Progenitor cell of endocrine pancreas (in vitro differentiated cells): ENCODE data around the gene PKDREJ. TPM values are rescaled to one million over a fixed set of nuclear protein-coding genes. Genes with fewer than 3 reads are reported as not detected.

Source experiments
- DNase-seq: peaks from one replicate; pipeline ENCODE4 v3.0.0; 2021; ENCODE audit warnings: low spot score; ENCODE audit not compliant: unreplicated experiment
- H3K27ac Mint-ChIP-seq: 2 replicates; pipeline ENCODE4 v1.8.0; 2021; ENCODE audit warnings: mild to moderate bottlenecking, moderate library complexity, mixed read lengths
- H3K27me3 Mint-ChIP-seq: 2 replicates; pipeline ENCODE4 v1.8.0; 2021; ENCODE audit warnings: mixed read lengths
- H3K36me3 Mint-ChIP-seq: 2 replicates; pipeline ENCODE4 v1.8.0; 2022; ENCODE audit warnings: mixed read lengths; ENCODE audit not compliant: insufficient read depth
- H3K4me1 Mint-ChIP-seq: 2 replicates; pipeline ENCODE4 v1.8.0; 2021; ENCODE audit warnings: low read depth, mixed read lengths
- H3K4me3 Mint-ChIP-seq: 2 replicates; pipeline ENCODE4 v1.8.0; 2021; ENCODE audit warnings: low read depth, mild to moderate bottlenecking, moderate library complexity, mixed read lengths
- H3K9me3 Mint-ChIP-seq: 2 replicates; pipeline ENCODE4 v1.8.0; 2021; ENCODE audit warnings: low read depth, mixed read lengths
- CTCF ChIP-seq: fragments of 200-600 bp; sonication (generic); IDR thresholded peaks from one replicate; pipeline ENCODE4 v1.5.0; 2021; ENCODE audit warnings: antibody characterized with exemption, mild to moderate bottlenecking; ENCODE audit not compliant: unreplicated experiment
- total RNA-seq: library from RNA; stranded (reverse); gene quantifications from 2 replicates; pipeline ENCODE4 v1.2.1, GENCODE V29; 2021

PKDREJ gene
- total RNA-seq, 1 donor from 2014 or later = not detected

DNA sequence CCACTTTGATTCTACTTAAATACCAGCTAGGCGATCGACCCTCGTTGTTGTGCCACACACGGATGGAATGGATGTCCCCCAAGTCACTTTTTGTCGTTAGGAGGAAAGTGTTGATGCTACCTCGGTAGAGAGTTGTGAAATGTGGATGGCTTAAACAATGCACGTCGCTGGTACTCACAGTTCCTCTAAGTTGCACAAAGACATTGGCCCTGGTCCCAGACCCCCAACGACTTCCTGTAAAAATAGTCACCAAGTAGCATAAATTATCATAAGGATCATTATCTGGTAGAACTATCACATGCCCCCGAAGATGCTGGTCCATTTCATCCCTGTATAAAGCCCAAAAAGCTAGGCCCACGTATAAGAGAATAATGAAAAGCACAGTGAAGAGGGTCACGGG, 3.8 kb downstream of the PKDREJ start:
- no peak overlapping the region for H3K27ac Mint-ChIP-seq
- no peak for TF ChIP-seq CTCF

DNA sequence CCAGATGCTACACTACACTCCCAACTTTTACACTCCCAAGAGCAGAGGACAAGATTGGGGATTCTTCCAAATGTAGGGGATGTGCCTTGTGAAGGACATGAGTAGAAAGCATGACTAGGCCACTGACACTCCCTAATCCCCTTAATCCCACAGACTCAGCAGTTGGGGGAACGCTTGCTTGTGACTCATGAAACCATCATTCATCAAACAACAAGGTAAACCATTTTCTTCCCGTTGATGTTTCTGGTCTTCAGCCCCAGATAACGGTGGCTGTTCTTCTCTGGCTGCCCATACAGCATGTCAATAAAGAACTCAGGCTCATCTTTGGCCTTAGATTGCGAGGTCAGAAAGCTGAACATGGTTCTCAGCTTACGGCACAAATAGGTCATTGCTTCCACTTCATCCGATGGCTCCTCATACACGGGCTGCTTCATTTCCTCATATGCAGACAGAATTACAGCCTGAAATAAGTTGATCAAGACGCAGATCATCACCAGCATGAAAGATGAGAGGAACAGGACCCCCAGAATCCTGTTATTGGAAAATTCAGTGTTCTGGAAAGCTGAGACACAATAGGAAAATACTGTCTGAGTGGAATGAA, 6.7 kb downstream of the PKDREJ start:
- no peak for DNase-seq
- peaks cover 2% of the 10 kb centered on the region for H3K4me1 Mint-ChIP-seq
- H3K9me3 Mint-ChIP-seq = peaks cover 21% of the 10 kb centered on the region
- peaks cover 2% of the 10 kb centered on the region for H3K36me3 Mint-ChIP-seq
- no peak overlapping the region for H3K4me3 Mint-ChIP-seq
- TF ChIP-seq CTCF = no peak
- peaks cover 44% of the 10 kb centered on the region for H3K27me3 Mint-ChIP-seq
- no peak overlapping the region for H3K27ac Mint-ChIP-seq

More for the DNA sequence above, 3.8 kb downstream of the PKDREJ start:
- Mint-ChIP-seq H3K4me1 (no peaks in the 10 kb centered on the region), H3K4me3 (no peak overlapping the region), H3K27me3 (peaks cover 67% of the 10 kb centered on the region), H3K36me3 (peaks cover 12% of the 10 kb centered on the region), H3K9me3 (peaks cover 31% of the 10 kb centered on the region)
- DNase-seq = no peak

DNA sequence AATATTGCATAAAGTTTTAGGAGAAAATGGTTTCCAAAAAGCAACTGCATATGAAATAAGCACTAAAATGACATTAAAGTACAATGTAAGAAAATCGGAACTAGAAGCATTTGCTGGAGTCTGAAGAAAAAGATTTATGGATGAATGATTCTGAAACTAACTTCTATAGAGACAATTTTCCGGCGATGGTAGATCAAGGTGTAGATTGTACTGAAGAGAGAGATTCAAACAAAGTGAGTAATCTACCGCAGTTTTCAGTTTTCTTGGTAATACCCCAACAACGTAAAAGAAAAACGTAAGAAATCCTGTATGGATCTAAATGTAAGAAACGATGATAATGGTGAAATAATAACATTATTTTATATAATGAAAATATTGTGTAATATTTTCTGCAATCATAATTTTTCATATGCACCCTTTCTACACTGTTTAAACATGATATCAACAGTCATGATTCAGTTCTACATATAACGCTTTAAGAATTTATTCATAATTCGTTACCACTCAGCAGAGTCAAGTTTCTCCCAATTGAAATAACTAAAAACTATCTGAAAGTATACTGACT, 11.2 kb downstream of the PKDREJ start:
- no peak for TF ChIP-seq CTCF
- Mint-ChIP-seq H3K4me3 (peak overlapping the region; percentile 77), H3K4me1 (peaks cover 8% of the 10 kb centered on the region)

DNA sequence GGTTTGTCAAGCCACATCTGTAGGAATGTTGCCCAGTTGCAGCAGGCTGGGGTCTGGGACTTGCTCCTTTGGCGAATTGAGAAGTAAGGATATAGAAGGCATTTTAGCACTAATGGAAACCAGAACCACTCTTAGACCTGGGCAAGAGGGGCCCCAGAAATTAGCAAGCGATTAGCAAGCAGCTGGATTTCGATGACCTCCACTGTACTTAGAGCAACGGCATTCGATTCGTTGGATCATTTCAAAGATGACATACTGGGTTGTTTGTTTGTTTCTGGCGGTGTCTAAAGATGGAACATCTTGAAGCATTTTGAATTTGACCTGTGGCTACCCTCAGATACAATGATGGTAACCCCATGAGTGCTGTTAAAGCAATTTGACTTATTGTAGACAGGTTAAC, 11.9 kb downstream of the PKDREJ start:
- DNase-seq = no peak
- Mint-ChIP-seq H3K4me3 (peak overlapping the region; percentile 77), H3K9me3 (no peaks in the 10 kb centered on the region), H3K27me3 (no peaks in the 10 kb centered on the region), H3K4me1 (peaks cover 8% of the 10 kb centered on the region), H3K27ac (no peak overlapping the region), H3K36me3 (peaks cover 1% of the 10 kb centered on the region)
- TF ChIP-seq CTCF = no peak

More for the DNA sequence above, 11.2 kb downstream of the PKDREJ start:
- DNase-seq = no peak
- H3K36me3 Mint-ChIP-seq = peaks cover 1% of the 10 kb centered on the region
- H3K27me3 Mint-ChIP-seq = peaks cover 4% of the 10 kb centered on the region
- peaks cover 6% of the 10 kb centered on the region for H3K9me3 Mint-ChIP-seq
- H3K27ac Mint-ChIP-seq = no peak overlapping the region

DNA sequence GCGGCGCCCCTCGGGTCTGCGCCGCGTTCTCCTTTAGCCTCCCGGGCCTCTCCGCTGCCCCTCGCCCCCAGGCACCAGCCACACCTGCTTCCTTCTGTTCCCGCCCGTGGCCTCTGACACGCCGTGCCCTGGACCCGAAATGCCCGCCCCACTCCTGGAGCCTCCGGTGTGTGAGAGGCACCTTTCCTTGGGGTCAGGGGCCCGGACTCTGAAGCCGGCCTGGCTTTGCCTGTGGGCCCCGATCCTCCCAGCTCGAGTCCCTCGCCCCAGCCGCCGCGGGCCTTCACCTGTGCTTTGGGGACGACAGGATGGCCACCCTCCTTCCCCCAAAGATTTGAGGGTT, 12.4 kb downstream of the PKDREJ start:
- Mint-ChIP-seq H3K4me3 (peak overlapping the region; percentile 77), H3K36me3 (peaks cover 1% of the 10 kb centered on the region), H3K9me3 (no peaks in the 10 kb centered on the region), H3K27ac (peak overlapping the region; percentile 23), H3K4me1 (peaks cover 8% of the 10 kb centered on the region), H3K27me3 (no peaks in the 10 kb centered on the region)
- TF ChIP-seq CTCF = no peak
- no peak for DNase-seq
